ENCODE measurements around the gene GPR84.

Gene GPR84

GRCh38 chr12:54384591-54385041 is 20.3 kb upstream of the GPR84 start, which contains the start of gene ZNF385A:
ZNF385A (minus strand) TSS chr12:54384733; CDS start chr12:54384514, 219 bp downstream.
- peaks cover 12% of the 10 kb centered on the region in 2 donors for H3K4me1 ChIP-seq (ENCODE audit: control insufficient read depth in 2 of 2, insufficient read depth in 2 of 2, low read length in 2 of 2)
- peak within 1 kb of the TSS in 1 of 2 donors; percentile 31 for H3K4me3 ChIP-seq (ENCODE audit: low read length in 2 of 2)
- peak within 1 kb of the TSS in 1 of 2 donors; percentile 9 for H3K9ac ChIP-seq (ENCODE audit: low read depth in 1 of 2, low read length in 2 of 2)
- no peaks in the 10 kb centered on the region for H3K36me3 ChIP-seq (ENCODE audit: control insufficient read depth in 2 of 2, insufficient read depth in 2 of 2, low read length in 2 of 2)
- no peaks in the 10 kb centered on the region for H3K27me3 ChIP-seq (ENCODE audit: control insufficient read depth in 2 of 2, insufficient read depth in 2 of 2, low read length in 2 of 2)
- no peaks in the 10 kb centered on the region for H3K9me3 ChIP-seq (ENCODE audit: control insufficient read depth in 2 of 2, low read length in 2 of 2)
- H3K27ac ChIP-seq (ENCODE audit: low read depth in 2 of 2, low read length in 2 of 2) = peak within 1 kb of the TSS; percentile 17 to 76

GRCh38 chr12:54383041-54383609 is 18.8 kb upstream of the GPR84 start:
- Histone ChIP-seq H3K9ac (ENCODE audit: low read depth in 1 of 2, low read length in 2 of 2) (no peak overlapping the region), H3K36me3 (ENCODE audit: control insufficient read depth in 2 of 2, insufficient read depth in 2 of 2, low read length in 2 of 2) (no peaks in the 10 kb centered on the region), H3K9me3 (ENCODE audit: control insufficient read depth in 2 of 2, low read length in 2 of 2) (no peaks in the 10 kb centered on the region), H3K27ac (ENCODE audit: low read depth in 2 of 2, low read length in 2 of 2) (peak overlapping the region; percentile 59 to 65), H3K27me3 (ENCODE audit: control insufficient read depth in 2 of 2, insufficient read depth in 2 of 2, low read length in 2 of 2) (peaks cover 0 to 2% of the 10 kb centered on the region in 2 donors), H3K4me1 (ENCODE audit: control insufficient read depth in 2 of 2, insufficient read depth in 2 of 2, low read length in 2 of 2) (peaks cover 14 to 15% of the 10 kb centered on the region in 2 donors), H3K4me3 (ENCODE audit: low read length in 2 of 2) (no peak overlapping the region)

GRCh38 chr12:54381136-54381535 is 16.9 kb upstream of the GPR84 start:
- no peak overlapping the region for H3K27ac ChIP-seq (ENCODE audit: low read depth in 2 of 2, low read length in 2 of 2)
- H3K9ac ChIP-seq (ENCODE audit: low read depth in 1 of 2, low read length in 2 of 2) = no peak overlapping the region
- no peak overlapping the region for H3K4me3 ChIP-seq (ENCODE audit: low read length in 2 of 2)
- H3K9me3 ChIP-seq (ENCODE audit: control insufficient read depth in 2 of 2, low read length in 2 of 2) = no peaks in the 10 kb centered on the region
- peaks cover 0 to 2% of the 10 kb centered on the region in 2 donors for H3K27me3 ChIP-seq (ENCODE audit: control insufficient read depth in 2 of 2, insufficient read depth in 2 of 2, low read length in 2 of 2)
- peaks cover 9 to 13% of the 10 kb centered on the region in 2 donors for H3K4me1 ChIP-seq (ENCODE audit: control insufficient read depth in 2 of 2, insufficient read depth in 2 of 2, low read length in 2 of 2)
- no peaks in the 10 kb centered on the region for H3K36me3 ChIP-seq (ENCODE audit: control insufficient read depth in 2 of 2, insufficient read depth in 2 of 2, low read length in 2 of 2)

DNA sequence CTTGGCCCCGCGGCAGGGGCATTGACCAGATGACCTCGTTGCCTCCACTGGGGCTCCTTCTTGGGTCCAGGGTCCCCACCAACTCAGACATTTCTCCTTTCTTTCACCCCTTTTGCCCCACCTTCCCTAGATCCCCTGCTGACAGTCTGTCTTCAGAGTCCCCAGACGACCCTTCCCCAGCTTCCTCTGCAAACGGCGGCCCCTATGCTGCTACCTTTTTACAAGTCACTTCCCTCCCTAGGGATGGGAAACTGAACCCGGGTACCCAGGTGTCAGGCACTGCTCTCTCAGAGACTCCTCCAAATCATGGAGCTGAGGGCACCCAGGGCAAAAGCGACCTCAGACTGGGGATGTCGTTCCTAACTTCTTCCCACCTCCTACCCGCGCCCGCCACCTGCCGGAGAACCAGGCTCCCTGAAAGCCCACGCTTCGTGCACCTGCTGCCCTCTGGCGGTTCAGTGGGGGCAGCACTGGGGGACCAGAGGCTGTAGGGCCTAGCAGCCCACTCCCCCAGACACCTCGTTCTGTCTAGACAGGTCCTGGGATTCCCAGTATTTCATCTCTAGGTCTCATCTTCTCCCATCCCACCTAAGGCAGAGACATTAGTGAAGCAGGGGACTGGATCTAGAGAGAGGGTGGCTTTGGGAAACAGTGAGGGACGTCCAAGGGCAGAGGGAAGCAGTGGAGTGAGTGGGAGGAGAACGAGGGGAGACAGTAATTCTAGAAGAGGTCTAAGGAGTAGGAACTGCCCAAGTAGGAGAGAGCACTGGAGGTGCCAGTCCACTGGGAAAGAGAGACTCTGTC is 15.3 kb upstream of the GPR84 start:
- peak overlapping the region; percentile 64 to 74 for H3K4me3 ChIP-seq (ENCODE audit: low read length in 2 of 2)
- H3K9ac ChIP-seq (ENCODE audit: low read depth in 1 of 2, low read length in 2 of 2) = peak overlapping the region in 1 of 2 donors; percentile 49
- H3K27ac ChIP-seq (ENCODE audit: low read depth in 2 of 2, low read length in 2 of 2) = peak overlapping the region; percentile 25 to 48
- H3K9me3 ChIP-seq (ENCODE audit: control insufficient read depth in 2 of 2, low read length in 2 of 2) = no peaks in the 10 kb centered on the region
- peaks cover 2% of the 10 kb centered on the region in 2 donors for H3K27me3 ChIP-seq (ENCODE audit: control insufficient read depth in 2 of 2, insufficient read depth in 2 of 2, low read length in 2 of 2)
- H3K36me3 ChIP-seq (ENCODE audit: control insufficient read depth in 2 of 2, insufficient read depth in 2 of 2, low read length in 2 of 2) = no peaks in the 10 kb centered on the region
- peaks cover 7 to 11% of the 10 kb centered on the region in 2 donors for H3K4me1 ChIP-seq (ENCODE audit: control insufficient read depth in 2 of 2, insufficient read depth in 2 of 2, low read length in 2 of 2)

GRCh38 chr12:54378796-54379397 is 14.6 kb upstream of the GPR84 start:
- H3K9ac ChIP-seq (ENCODE audit: low read depth in 1 of 2, low read length in 2 of 2) = peak overlapping the region in 1 of 2 donors; percentile 49
- peaks cover 4 to 16% of the 10 kb centered on the region in 2 donors for H3K4me1 ChIP-seq (ENCODE audit: control insufficient read depth in 2 of 2, insufficient read depth in 2 of 2, low read length in 2 of 2)
- no peaks in the 10 kb centered on the region for H3K9me3 ChIP-seq (ENCODE audit: control insufficient read depth in 2 of 2, low read length in 2 of 2)
- peaks cover 2 to 4% of the 10 kb centered on the region in 2 donors for H3K27me3 ChIP-seq (ENCODE audit: control insufficient read depth in 2 of 2, insufficient read depth in 2 of 2, low read length in 2 of 2)
- H3K27ac ChIP-seq (ENCODE audit: low read depth in 2 of 2, low read length in 2 of 2) = peak overlapping the region; percentile 25 to 48
- no peaks in the 10 kb centered on the region for H3K36me3 ChIP-seq (ENCODE audit: control insufficient read depth in 2 of 2, insufficient read depth in 2 of 2, low read length in 2 of 2)
- H3K4me3 ChIP-seq (ENCODE audit: low read length in 2 of 2) = peak overlapping the region; percentile 64 to 74

GRCh38 chr12:54377797-54378515 is 13.7 kb upstream of the GPR84 start:
- Histone ChIP-seq H3K9me3 (ENCODE audit: control insufficient read depth in 2 of 2, low read length in 2 of 2) (no peaks in the 10 kb centered on the region), H3K4me1 (ENCODE audit: control insufficient read depth in 2 of 2, insufficient read depth in 2 of 2, low read length in 2 of 2) (peaks cover 4 to 16% of the 10 kb centered on the region in 2 donors), H3K36me3 (ENCODE audit: control insufficient read depth in 2 of 2, insufficient read depth in 2 of 2, low read length in 2 of 2) (no peaks in the 10 kb centered on the region), H3K9ac (ENCODE audit: low read depth in 1 of 2, low read length in 2 of 2) (peak overlapping the region in 1 of 2 donors; percentile 24), H3K27me3 (ENCODE audit: control insufficient read depth in 2 of 2, insufficient read depth in 2 of 2, low read length in 2 of 2) (peaks cover 2 to 4% of the 10 kb centered on the region in 2 donors), H3K4me3 (ENCODE audit: low read length in 2 of 2) (peak overlapping the region in 1 of 2 donors; percentile 57), H3K27ac (ENCODE audit: low read depth in 2 of 2, low read length in 2 of 2) (no peak overlapping the region)

GRCh38 chr12:54377007-54377406 is 12.7 kb upstream of the GPR84 start:
- peaks cover 4 to 16% of the 10 kb centered on the region in 2 donors for H3K4me1 ChIP-seq (ENCODE audit: control insufficient read depth in 2 of 2, insufficient read depth in 2 of 2, low read length in 2 of 2)
- no peak overlapping the region for H3K9ac ChIP-seq (ENCODE audit: low read depth in 1 of 2, low read length in 2 of 2)
- no peaks in the 10 kb centered on the region for H3K36me3 ChIP-seq (ENCODE audit: control insufficient read depth in 2 of 2, insufficient read depth in 2 of 2, low read length in 2 of 2)
- H3K9me3 ChIP-seq (ENCODE audit: control insufficient read depth in 2 of 2, low read length in 2 of 2) = no peaks in the 10 kb centered on the region
- peak overlapping the region in 1 of 2 donors; percentile 24 for H3K27ac ChIP-seq (ENCODE audit: low read depth in 2 of 2, low read length in 2 of 2)
- H3K4me3 ChIP-seq (ENCODE audit: low read length in 2 of 2) = no peak overlapping the region
- peaks cover 2 to 4% of the 10 kb centered on the region in 2 donors for H3K27me3 ChIP-seq (ENCODE audit: control insufficient read depth in 2 of 2, insufficient read depth in 2 of 2, low read length in 2 of 2)

DNA sequence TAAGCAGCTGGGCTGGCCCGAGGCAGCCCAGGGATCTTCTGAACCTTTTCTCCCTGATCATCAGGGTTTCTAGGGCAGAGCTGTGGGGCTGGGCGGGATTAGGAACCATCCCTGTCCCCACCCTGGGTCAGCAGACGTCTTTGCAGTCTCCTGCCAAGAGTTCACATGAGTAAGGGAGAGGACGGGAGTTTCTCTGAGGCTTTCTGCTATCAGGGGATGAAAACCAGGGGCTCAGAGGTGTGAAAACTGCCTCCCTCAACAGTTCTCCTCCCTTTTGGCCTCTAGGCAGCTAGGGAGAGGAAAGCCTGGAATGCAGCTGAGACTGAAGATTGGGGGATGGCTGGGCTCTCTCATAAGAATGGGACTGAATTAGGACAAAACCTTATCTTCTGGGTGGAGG is 12.3 kb upstream of the GPR84 start:
- Histone ChIP-seq H3K9ac (ENCODE audit: low read depth in 1 of 2, low read length in 2 of 2) (no peak overlapping the region), H3K27ac (ENCODE audit: low read depth in 2 of 2, low read length in 2 of 2) (peak overlapping the region in 1 of 2 donors; percentile 24), H3K4me1 (ENCODE audit: control insufficient read depth in 2 of 2, insufficient read depth in 2 of 2, low read length in 2 of 2) (peaks cover 7 to 16% of the 10 kb centered on the region in 2 donors)

DNA sequence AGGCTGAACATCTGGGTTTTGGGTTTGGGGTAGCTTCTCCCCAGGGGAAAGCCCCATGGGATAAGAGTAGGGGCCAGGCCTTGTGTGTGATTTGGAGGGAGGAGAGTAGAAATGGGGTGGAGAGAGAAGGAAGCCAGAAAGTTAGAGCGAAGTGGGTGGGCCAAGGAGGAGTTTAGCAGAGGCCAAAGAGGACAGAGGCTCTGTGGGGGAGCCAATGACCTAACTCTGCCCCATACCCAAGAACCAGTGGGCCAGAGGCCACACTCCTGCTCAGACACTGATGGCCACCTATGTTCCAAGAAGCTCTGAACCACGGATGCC is 10.9 kb upstream of the GPR84 start:
- H3K27ac ChIP-seq (ENCODE audit: low read depth in 2 of 2, low read length in 2 of 2) = peak overlapping the region in 1 of 2 donors; percentile 23
- H3K9ac ChIP-seq (ENCODE audit: low read depth in 1 of 2, low read length in 2 of 2) = no peak overlapping the region

More for the DNA sequence above, 12.3 kb upstream of the GPR84 start:
- Histone ChIP-seq H3K4me3 (ENCODE audit: low read length in 2 of 2) (no peak overlapping the region), H3K9me3 (ENCODE audit: control insufficient read depth in 2 of 2, low read length in 2 of 2) (no peaks in the 10 kb centered on the region), H3K36me3 (ENCODE audit: control insufficient read depth in 2 of 2, insufficient read depth in 2 of 2, low read length in 2 of 2) (no peaks in the 10 kb centered on the region), H3K27me3 (ENCODE audit: control insufficient read depth in 2 of 2, insufficient read depth in 2 of 2, low read length in 2 of 2) (peaks cover 2 to 4% of the 10 kb centered on the region in 2 donors)

More for the DNA sequence above, 10.9 kb upstream of the GPR84 start:
- no peaks in the 10 kb centered on the region for H3K36me3 ChIP-seq (ENCODE audit: control insufficient read depth in 2 of 2, insufficient read depth in 2 of 2, low read length in 2 of 2)
- H3K9me3 ChIP-seq (ENCODE audit: control insufficient read depth in 2 of 2, low read length in 2 of 2) = no peaks in the 10 kb centered on the region
- no peak overlapping the region for H3K4me3 ChIP-seq (ENCODE audit: low read length in 2 of 2)
- peaks cover 4 to 5% of the 10 kb centered on the region in 2 donors for H3K27me3 ChIP-seq (ENCODE audit: control insufficient read depth in 2 of 2, insufficient read depth in 2 of 2, low read length in 2 of 2)
- H3K4me1 ChIP-seq (ENCODE audit: control insufficient read depth in 2 of 2, insufficient read depth in 2 of 2, low read length in 2 of 2) = peaks cover 7 to 19% of the 10 kb centered on the region in 2 donors
